Gastroesophageal sphincter (tissue), 3 donors: ENCODE results near the gene COL9A2.

Experiments
- CTCF ChIP-seq, 4 experiments: fragments of 200-600 bp in 2 of 4; fragments of 450-650 bp in 2 of 4; sonication (generic) in 1 of 4; IDR thresholded peaks; one replicate each; pipeline ENCODE4 v1.5.1; 2017 to 2019; ENCODE audit warnings: antibody characterized with exemption in 4 of 4, mild to moderate bottlenecking in 2 of 4, moderate library complexity in 2 of 4
- EP300 ChIP-seq: sonication (generic); formaldehyde crosslinking; IDR thresholded peaks from one replicate; pipeline ENCODE4 v1.6.1; 2017; ENCODE audit warnings: antibody characterized with exemption, mild to moderate bottlenecking
- POLR2A ChIP-seq, 2 donors: fragments of 450-650 bp; IDR thresholded peaks; one replicate each; pipeline ENCODE4 v1.6.1; 2017; ENCODE audit warnings: antibody characterized with exemption in 2 of 2, mild to moderate bottlenecking in 2 of 2, moderate library complexity in 1 of 2

- TF ChIP-seq POLR2A (IDR thresholded peaks at IDR 0.05) (no peak), CTCF (IDR thresholded peaks at IDR 0.05) (no peak), EP300 (no peak)
Measured at GRCh38 chr1:40302475-40302874, 14.6 kb downstream of the COL9A2 start.
